HEK293T (cell line): Measurements from ENCODE around the gene CD2.

Source experiments
- CTCF ChIA-PET: fragments of 350-600 bp; formaldehyde crosslinking; extraction: SDS; loops from one replicate; lab custom pipeline; 2021; ENCODE audit warnings: antibody characterized with exemption, inconsistent platforms; lab: Yijun Ruan, JAX
- POLR2A ChIA-PET: fragments of 350-600 bp; formaldehyde crosslinking; extraction: SDS; loops from one replicate; lab custom pipeline; 2020; ENCODE audit warnings: antibody characterized with exemption, inconsistent platforms; lab: Yijun Ruan, JAX
- DNase-seq: peaks from one replicate; pipeline ENCODE4 v3.0.0; 2012; ENCODE audit warnings: mixed read lengths; ENCODE audit errors: extremely low spot score
- ARNT ChIP-seq: fragments of 450-650 bp; IDR thresholded peaks from 2 replicates; pipeline ENCODE4 v1.6.1; 2017; ENCODE audit warnings: mild to moderate bottlenecking
- BHLHE40 ChIP-seq: fragments of 450-650 bp; IDR thresholded peaks from 2 replicates; pipeline ENCODE4 v1.6.1; 2016; ENCODE audit warnings: mild to moderate bottlenecking, moderate library complexity, borderline replicate concordance
- CTBP1 ChIP-seq: fragments of 450-650 bp; IDR thresholded peaks from 2 replicates; pipeline ENCODE4 v1.6.1; 2016; ENCODE audit warnings: borderline replicate concordance
- ELF4 ChIP-seq: fragments of 450-650 bp; IDR thresholded peaks from 2 replicates; pipeline ENCODE4 v1.6.1; 2017; ENCODE audit warnings: antibody characterized with exemption
- FOXA1 ChIP-seq: fragments of 450-650 bp; IDR thresholded peaks from 2 replicates; pipeline ENCODE4 v1.6.1; 2016; ENCODE audit warnings: mild to moderate bottlenecking
- FOXK2 ChIP-seq: fragments of 450-650 bp; IDR thresholded peaks from 2 replicates; pipeline ENCODE4 v1.6.1; 2016; ENCODE audit warnings: mild to moderate bottlenecking
- FOXM1 ChIP-seq: fragments of 450-650 bp; IDR thresholded peaks from 2 replicates; pipeline ENCODE4 v1.6.1; 2017; ENCODE audit warnings: mild to moderate bottlenecking, borderline replicate concordance
- HDGF ChIP-seq: fragments of 450-650 bp; IDR thresholded peaks from 2 replicates; pipeline ENCODE4 v1.6.1; 2017; ENCODE audit warnings: antibody characterized with exemption, borderline replicate concordance
- L3MBTL2 ChIP-seq: fragments of 450-650 bp; conservative IDR thresholded peaks from 2 replicates; pipeline ENCODE4 v1.6.1; 2016; ENCODE audit warnings: mild to moderate bottlenecking
- LEF1 ChIP-seq: fragments of 450-650 bp; IDR thresholded peaks from 2 replicates; pipeline ENCODE4 v1.6.1; 2017; ENCODE audit warnings: mild to moderate bottlenecking, borderline replicate concordance
- NFRKB ChIP-seq: fragments of 450-650 bp; IDR thresholded peaks from 2 replicates; pipeline ENCODE4 v1.6.1; 2016; ENCODE audit warnings: mild to moderate bottlenecking, moderate library complexity
- SP1 ChIP-seq: fragments of 450-650 bp; IDR thresholded peaks from 2 replicates; pipeline ENCODE4 v1.6.1; 2017
- SUZ12 ChIP-seq: fragments of 450-650 bp; IDR thresholded peaks from 2 replicates; pipeline ENCODE4 v1.6.1; 2016; ENCODE audit warnings: mild to moderate bottlenecking
- TARDBP ChIP-seq: fragments of 450-650 bp; IDR thresholded peaks from 2 replicates; pipeline ENCODE4 v1.6.1; 2016
- ZNF384 ChIP-seq: fragments of 450-650 bp; IDR thresholded peaks from 2 replicates; pipeline ENCODE4 v1.6.1; 2016
- TF ChIP-seq, protein P1 (sequence below): fragments of 450-650 bp; IDR thresholded peaks from 2 replicates; pipeline ENCODE4 v1.6.1; 2016

The CD2 gene

DNA sequence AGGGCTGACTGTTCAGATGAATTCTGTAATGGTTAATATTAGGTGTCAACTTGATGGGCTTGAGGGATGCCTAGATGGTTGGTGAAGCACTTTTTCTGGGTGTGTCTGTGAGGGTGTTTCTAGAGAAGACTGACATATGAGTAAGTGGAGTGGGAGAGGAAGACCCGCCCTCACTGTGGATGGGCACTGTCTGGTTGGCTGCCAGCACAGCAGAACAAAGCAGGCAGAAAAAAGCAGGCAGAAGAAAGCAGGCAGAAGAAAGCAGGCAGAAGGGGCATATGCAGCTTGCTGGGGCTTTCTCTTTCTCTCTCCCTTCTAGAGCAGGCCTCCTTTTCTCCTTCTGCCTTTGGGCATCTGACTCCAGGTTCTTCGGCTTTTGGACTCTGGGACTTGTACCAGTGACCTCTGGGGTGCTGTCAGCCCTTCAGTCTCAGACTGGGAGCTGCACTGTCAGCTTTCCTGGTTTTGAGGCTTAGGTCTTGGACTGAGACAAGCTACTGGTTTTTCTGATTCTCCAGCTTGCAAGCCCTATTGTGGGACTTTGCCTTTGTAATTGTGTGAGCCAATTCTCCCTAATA, 42.9 kb upstream of the CD2 start:
- ChIA-PET CTCF (interaction anchor here (0.6 kb wide), 1 partner anchor 239 kb away, joined by 3 read pairs; no protein-coding TSS in a partner anchor), POLR2A (no interaction called here)

DNA sequence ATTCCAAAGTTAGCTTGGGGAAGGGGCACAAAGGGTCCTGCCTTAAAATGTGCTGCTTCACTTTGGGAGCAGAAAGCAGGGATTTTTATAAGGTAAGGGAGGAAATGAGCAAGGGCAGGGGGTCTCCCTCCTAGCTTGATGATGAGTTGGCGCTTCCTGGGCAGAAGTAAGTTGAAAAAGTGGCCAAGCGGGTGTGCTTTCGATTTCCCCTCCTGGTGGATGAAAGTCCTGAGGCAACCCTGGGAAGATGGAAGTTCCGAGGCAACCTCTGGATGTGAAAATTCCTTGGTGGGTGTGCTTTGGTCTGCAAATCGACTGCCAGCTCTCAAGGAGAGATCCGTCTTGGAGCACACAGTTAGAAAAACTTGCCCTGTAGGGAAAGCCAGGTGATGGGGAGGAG, 41.7 kb upstream of the CD2 start:
- ChIA-PET POLR2A (no interaction called here), CTCF (no interaction called here)
- DNase-seq: no peak
- TF ChIP-seq HDGF: no peak
- no peak for TF ChIP-seq FOXK2
- TF ChIP-seq SUZ12: no peak
- TF ChIP-seq FOXA1: no peak
- no peak for TF ChIP-seq L3MBTL2
- TF ChIP-seq, protein P1, sequence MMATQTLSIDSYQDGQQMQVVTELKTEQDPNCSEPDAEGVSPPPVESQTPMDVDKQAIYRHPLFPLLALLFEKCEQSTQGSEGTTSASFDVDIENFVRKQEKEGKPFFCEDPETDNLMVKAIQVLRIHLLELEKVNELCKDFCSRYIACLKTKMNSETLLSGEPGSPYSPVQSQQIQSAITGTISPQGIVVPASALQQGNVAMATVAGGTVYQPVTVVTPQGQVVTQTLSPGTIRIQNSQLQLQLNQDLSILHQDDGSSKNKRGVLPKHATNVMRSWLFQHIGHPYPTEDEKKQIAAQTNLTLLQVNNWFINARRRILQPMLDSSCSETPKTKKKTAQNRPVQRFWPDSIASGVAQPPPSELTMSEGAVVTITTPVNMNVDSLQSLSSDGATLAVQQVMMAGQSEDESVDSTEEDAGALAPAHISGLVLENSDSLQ: no peak
- TF ChIP-seq FOXM1: no peak
- TF ChIP-seq LEF1: no peak
- TF ChIP-seq ARNT: no peak
- no peak for TF ChIP-seq ELF4
- TF ChIP-seq ZNF384: no peak
- TF ChIP-seq NFRKB: no peak

More for the DNA sequence above, 42.9 kb upstream of the CD2 start:
- DNase-seq: no peak
- TF ChIP-seq SUZ12: no peak
- TF ChIP-seq, protein P1: peak; percentile 55
- TF ChIP-seq LEF1: no peak

DNA sequence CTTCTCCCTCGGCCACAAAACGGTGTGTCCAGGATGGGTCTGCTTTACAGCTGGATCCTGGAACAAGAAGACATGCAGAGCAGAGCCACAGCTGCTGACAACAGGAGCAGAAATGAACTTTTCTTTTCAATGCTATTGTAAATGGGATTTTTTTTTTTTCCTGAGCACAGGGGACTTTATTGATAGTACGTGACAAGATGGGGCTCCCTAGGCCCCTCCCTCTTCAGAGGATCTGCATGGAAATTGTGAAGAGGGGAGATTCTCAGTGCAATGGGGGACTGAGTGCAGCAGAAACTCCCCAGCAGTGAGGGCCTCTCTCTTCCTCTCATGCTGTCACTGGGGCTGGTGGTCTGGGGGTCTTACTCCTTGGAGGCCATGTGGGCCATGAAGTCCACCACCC, 40.8 kb upstream of the CD2 start:
- DNase-seq: no peak
- ChIA-PET POLR2A (no interaction called here), CTCF (no interaction called here)
- TF ChIP-seq TARDBP (no peak), BHLHE40 (no peak), HDGF (no peak), LEF1 (no peak), SUZ12 (no peak), ARNT (no peak), L3MBTL2 (no peak), NFRKB (no peak), FOXM1 (no peak), ELF4 (no peak), ZNF384 (no peak), FOXK2 (no peak), SP1 (no peak), FOXA1 (no peak), CTBP1 (no peak)
- TF ChIP-seq, protein P1: no peak

DNA sequence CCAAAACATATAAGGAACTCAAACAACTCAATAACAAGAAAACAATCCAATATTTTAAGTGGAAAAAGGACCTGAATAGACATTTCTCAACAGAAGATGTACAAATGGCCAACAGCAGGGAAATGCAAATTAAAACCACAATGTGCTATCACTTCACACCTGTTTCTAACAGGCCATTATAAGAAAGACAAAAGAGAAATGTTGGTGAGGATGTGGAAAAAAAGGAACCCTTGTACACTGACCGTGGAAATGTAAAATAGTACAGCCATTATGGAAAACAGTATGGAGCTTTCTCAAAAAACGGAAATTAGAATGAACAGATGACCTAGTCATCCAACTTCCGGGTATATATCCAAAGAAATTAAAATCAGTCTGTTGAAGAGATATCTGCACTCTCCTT, 37.8 kb upstream of the CD2 start:
- DNase-seq: no peak
- ChIA-PET POLR2A (no interaction called here), CTCF (no interaction called here)
- no peak for TF ChIP-seq SP1
- TF ChIP-seq CTBP1: no peak
- TF ChIP-seq, protein P1: no peak
- no peak for TF ChIP-seq L3MBTL2
- no peak for TF ChIP-seq ELF4
- TF ChIP-seq FOXK2: no peak

DNA sequence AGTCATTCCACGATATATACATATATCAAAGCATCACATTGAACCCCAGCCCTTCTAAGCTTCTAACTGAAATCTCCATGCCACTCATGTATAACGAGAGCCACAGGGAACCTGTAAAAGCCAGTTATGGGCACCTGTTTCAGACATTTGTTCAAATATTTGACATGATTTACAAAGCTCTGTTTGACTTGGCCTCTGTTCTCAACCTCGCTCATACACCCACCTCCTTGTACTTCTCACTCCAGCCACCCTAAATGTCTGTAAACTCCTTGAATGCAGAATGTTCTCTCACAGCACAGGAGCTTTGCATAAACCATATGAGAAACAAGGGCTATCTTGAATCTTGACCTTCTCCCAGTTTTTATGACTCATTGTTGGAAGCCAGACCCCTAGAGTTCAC, 36.9 kb upstream of the CD2 start:
- no peak for TF ChIP-seq ZNF384
- TF ChIP-seq LEF1: no peak
- TF ChIP-seq TARDBP: no peak
- TF ChIP-seq, protein P1: no peak
- TF ChIP-seq SP1: no peak
- TF ChIP-seq FOXA1: no peak
- TF ChIP-seq CTBP1: no peak
- TF ChIP-seq ELF4: no peak
- no peak for TF ChIP-seq BHLHE40
- no peak for TF ChIP-seq NFRKB
- no peak for TF ChIP-seq FOXK2
- TF ChIP-seq FOXM1: no peak
- no peak for TF ChIP-seq SUZ12
- no peak for TF ChIP-seq ARNT
- no peak for TF ChIP-seq L3MBTL2
- TF ChIP-seq HDGF: no peak
- no peak for DNase-seq
- ChIA-PET POLR2A (no interaction called here), CTCF (no interaction called here)
